Spleen (tissue), 11 donors: ENCODE measurements around the gene GJC1. TPM values are rescaled to one million over a fixed set of nuclear protein-coding genes. Genes with fewer than 3 reads are reported as not detected.

Experiments
- DNase-seq: peaks from one replicate; pipeline ENCODE4 v3.0.0-alpha.2; 2020
- H3K27ac ChIP-seq, 8 donors: fragments of 200-600 bp; sonication (generic) in 7 of 8; 1 replicate in 4 of 8; 2 replicates in 4 of 8; pipeline versions ENCODE4 v1.5.0 to v1.8.0; 2016 to 2021; ENCODE audit warnings: inconsistent platforms in 4 of 8, mild to moderate bottlenecking in 4 of 8, moderate library complexity in 1 of 8
- H3K27me3 ChIP-seq, 7 donors: fragments of 200-600 bp; sonication (generic) in 6 of 7; replicated peaks in 1 of 7; 1 replicate in 4 of 7; 2 replicates in 3 of 7; pipeline versions ENCODE4 v1.5.0 to v1.8.0; 2016 to 2021; ENCODE audit warnings: inconsistent platforms in 3 of 7, mild to moderate bottlenecking in 1 of 7
- H3K36me3 ChIP-seq, 6 donors: fragments of 200-600 bp; sonication (generic) in 5 of 6; 1 replicate in 4 of 6; 2 replicates in 2 of 6; pipeline versions ENCODE4 v1.5.0 to v1.8.0; 2016 to 2021; ENCODE audit warnings: inconsistent platforms in 2 of 6
- H3K4me1 ChIP-seq, 6 donors: fragments of 200-600 bp; sonication (generic) in 5 of 6; 1 replicate in 3 of 6; 2 replicates in 3 of 6; pipeline versions ENCODE4 v1.5.0 to v1.8.0; 2016 to 2021; ENCODE audit warnings: inconsistent platforms in 3 of 6
- H3K4me3 ChIP-seq, 8 donors: fragments of 200-600 bp; sonication (generic) in 7 of 8; 1 replicate in 4 of 8; 2 replicates in 4 of 8; pipeline versions ENCODE4 v1.5.0 to v1.8.0; 2016 to 2021; ENCODE audit warnings: inconsistent platforms in 4 of 8, mild to moderate bottlenecking in 4 of 8, moderate library complexity in 2 of 8
- H3K9me3 ChIP-seq, 8 donors: fragments of 200-600 bp; sonication (generic) in 7 of 8; 1 replicate in 4 of 8; 2 replicates in 4 of 8; pipeline versions ENCODE4 v1.5.0 to v1.8.0; 2016 to 2021; ENCODE audit warnings: inconsistent platforms in 4 of 8
- CTCF ChIP-seq, 11 experiments: fragments of 200-600 bp in 7 of 11; fragments of 450-650 bp in 4 of 11; sonication (generic) in 4 of 11; IDR thresholded peaks in 8 of 11; conservative IDR thresholded peaks in 3 of 11; 1 replicate in 7 of 11; 2 replicates in 4 of 11; pipeline versions ENCODE4 v1.4.0 to v1.8.0; 2016 to 2021; ENCODE audit warnings: antibody characterized with exemption in 11 of 11, inconsistent platforms in 4 of 11, mild to moderate bottlenecking in 1 of 11
- POLR2A ChIP-seq, 3 donors: fragments of 450-650 bp; IDR thresholded peaks; one replicate each; pipeline ENCODE4 v1.5.1; 2017; ENCODE audit warnings: antibody characterized with exemption in 3 of 3, mild to moderate bottlenecking in 1 of 3
- POLR2AphosphoS5 ChIP-seq, 3 donors: sonication (generic); formaldehyde crosslinking; IDR thresholded peaks; one replicate each; pipeline ENCODE4 v1.5.1; 2017; ENCODE audit warnings: antibody characterized with exemption in 3 of 3
- WGBS, 5 donors: extraction: QIAGEN DNeasy Blood & Tissue Kit in 3 of 5; methylation state at CpG; one replicate each; pipeline versions ENCODE4 v1.1.5 to v1.1.7; 2013 to 2018; 5-methylcytosine and 5-hydroxymethylcytosine counted together
- intact Hi-C: fragments of 100-400 bp; cut with DNase I; formaldehyde crosslinking; loops from one replicate; pipeline ENCODE4 v1.15.0; 2023; ENCODE audit warnings: low total_unique reads
- polyA plus RNA-seq, 3 donors: library from polyadenylated mRNA; stranded (reverse); fragments of 200-250 nt; gene quantifications; one replicate each; pipeline ENCODE4 v1.2.1, GENCODE V29; 2013
- total RNA-seq, 7 donors: library from RNA; depleted of rRNA in 3 of 7; stranded (reverse); fragments of >200 nt in 3 of 7; fragmentation: NEBNext Ultra II Directional in 4 of 7; extraction: Animal tissue kit (Norgen Biotek cat#: 25700) in 4 of 7; gene quantifications; one replicate each; pipeline versions ENCODE4 v1.1.0 to v1.2.1, GENCODE V29; 2016 to 2021
- donor health status: healthy with polysubstance abuse.
- donor health status: DM: no; HTN: no; CAD: no; lungs with moderate emphysema.
- donor health status: DM: no; HTN: no; CAD: no.
- donor health status: Bipolar disorder and iron deficiency.
- donor health status: healthy.
- donor health status: DM: no; HTN: no; CAD: no.
- donor health status: DM: yes; HTN: yes; CAD: no.

Gene GJC1
- total and polyA plus RNA-seq, 10 donors, result 0.41 to 1.8 (median 0.83) TPM

- TF ChIP-seq POLR2A (IDR thresholded peaks at IDR 0.05), result no peak
- no peak for TF ChIP-seq CTCF (IDR thresholded peaks at IDR 0.05 in 8 of 11, conservative IDR thresholded peaks at IDR 0.05 in 3 of 11)
- no peak for TF ChIP-seq POLR2AphosphoS5 (IDR thresholded peaks at IDR 0.05)
- H3K36me3 ChIP-seq, result no peaks in the 10 kb centered on the region
- WGBS, 5 donors, result 30 to 48% (median 38%) methylated on average over 9 to 11 of the region's 11 CpGs
- H3K4me1 ChIP-seq, result peaks cover 0 to 24% (median 3%) of the 10 kb centered on the region in 6 donors
- no peak for DNase-seq
- H3K27me3 ChIP-seq, result peaks cover 0 to 68% (median 7%) of the 10 kb centered on the region in 7 donors
- H3K4me3 ChIP-seq, result no peak overlapping the region
- no peaks in the 10 kb centered on the region for H3K9me3 ChIP-seq
- intact Hi-C loops, result no loop called here
- H3K27ac ChIP-seq, result no peak overlapping the region
These were observed 61.5 kb downstream of the GJC1 start for GRCh38 chr17:44768505-44769142.

GRCh38 chr17:44767493-44767892, 62.6 kb downstream of the GJC1 start:
- WGBS, 5 donors, result 36 to 54% (median 38%) methylated on average over 3 to 4 of the region's 4 CpGs
- no peak for DNase-seq

GRCh38 chr17:44766409-44767038, 63.6 kb downstream of the GJC1 start:
- WGBS, 5 donors, result 50 to 78% (median 72%) methylated on average over 8 of the region's 8 CpGs
- intact Hi-C loops, result no loop called here
- H3K4me3 ChIP-seq, result no peak overlapping the region
- H3K27ac ChIP-seq, result no peak overlapping the region
- TF ChIP-seq POLR2AphosphoS5 (IDR thresholded peaks at IDR 0.05), result no peak
- TF ChIP-seq CTCF (IDR thresholded peaks at IDR 0.05 in 8 of 11, conservative IDR thresholded peaks at IDR 0.05 in 3 of 11), result no peak
- no peak for TF ChIP-seq POLR2A (IDR thresholded peaks at IDR 0.05)
- peaks cover 0 to 23% (median 3%) of the 10 kb centered on the region in 6 donors for H3K4me1 ChIP-seq
- H3K9me3 ChIP-seq, result no peaks in the 10 kb centered on the region
- DNase-seq, result no peak
- H3K27me3 ChIP-seq, result peaks cover 0 to 55% (median 0%) of the 10 kb centered on the region in 7 donors
- H3K36me3 ChIP-seq, result no peaks in the 10 kb centered on the region

More at GRCh38 chr17:44767493-44767892, 62.6 kb downstream of the GJC1 start:
- Histone ChIP-seq H3K4me3 (no peak overlapping the region), H3K36me3 (no peaks in the 10 kb centered on the region), H3K27me3 (peaks cover 0 to 56% (median 0%) of the 10 kb centered on the region in 7 donors), H3K27ac (no peak overlapping the region), H3K4me1 (peaks cover 0 to 24% (median 3%) of the 10 kb centered on the region in 6 donors), H3K9me3 (no peaks in the 10 kb centered on the region)
- TF ChIP-seq CTCF (IDR thresholded peaks at IDR 0.05 in 8 of 11, conservative IDR thresholded peaks at IDR 0.05 in 3 of 11) (no peak), POLR2A (IDR thresholded peaks at IDR 0.05) (no peak), POLR2AphosphoS5 (IDR thresholded peaks at IDR 0.05) (no peak)
- intact Hi-C loops, result no loop called here

GRCh38 chr17:44765965-44766364, 64.1 kb downstream of the GJC1 start:
- no peak overlapping the region for H3K27ac ChIP-seq
- DNase-seq, result no peak
- intact Hi-C loops, result no loop called here
- 77 to 90% (median 84%) methylated on average over 9 to 11 of the region's 11 CpGs for WGBS, 5 donors
- H3K4me1 ChIP-seq, result peaks cover 0 to 17% (median 3%) of the 10 kb centered on the region in 6 donors
- H3K27me3 ChIP-seq, result peaks cover 0 to 59% (median 0%) of the 10 kb centered on the region in 7 donors
- no peaks in the 10 kb centered on the region for H3K36me3 ChIP-seq
- no peaks in the 10 kb centered on the region for H3K9me3 ChIP-seq
- TF ChIP-seq CTCF (IDR thresholded peaks at IDR 0.05 in 8 of 11, conservative IDR thresholded peaks at IDR 0.05 in 3 of 11) (no peak), POLR2AphosphoS5 (IDR thresholded peaks at IDR 0.05) (no peak), POLR2A (IDR thresholded peaks at IDR 0.05) (no peak)
- no peak overlapping the region for H3K4me3 ChIP-seq
